CD1c-positive myeloid dendritic cell (primary cell): Measurements from ENCODE around the gene IL18R1.
"Not testable (repeated sequence)": the region's sequence is repeated elsewhere in the genome, so short reads cannot be mapped to it uniquely, and the experiment has no call there.

Source experiments
- DNase-seq: peaks from one replicate; pipeline ENCODE4 v3.0.0-alpha.2; 2016; ENCODE audit errors: extremely low spot score

Gene IL18R1

GRCh38 chr2:102355526-102356380, at the start of gene IL18R1:
IL18R1 (plus strand) TSS chr2:102355796; CDS start chr2:102362661, 6,865 bp downstream.
- peak; percentile 79 for DNase-seq

- DNase-seq = no peak
These were observed 49.5 kb upstream of the IL18R1 start for GRCh38 chr2:102306125-102306524.

GRCh38 chr2:102310964-102311640, 44.5 kb upstream of the IL18R1 start, which contains the start of gene IL1RL1:
IL1RL1 (plus strand) TSS chr2:102311563; CDS start chr2:102338265, 26,702 bp downstream.
- DNase-seq = peak; percentile 66

- no peak for DNase-seq
These were observed 42.6 kb upstream of the IL18R1 start for GRCh38 chr2:102313025-102313424.

GRCh38 chr2:102313471-102313870, 42.1 kb upstream of the IL18R1 start:
- DNase-seq = no peak

- no peak for DNase-seq
These were observed 41.6 kb upstream of the IL18R1 start for GRCh38 chr2:102313950-102314349.

- DNase-seq = no peak
These were observed 39.7 kb upstream of the IL18R1 start for GRCh38 chr2:102315921-102316320.

- no peak for DNase-seq
These were observed 37.9 kb upstream of the IL18R1 start for GRCh38 chr2:102317715-102318114.

GRCh38 chr2:102318437-102318836, 37.2 kb upstream of the IL18R1 start:
- no peak for DNase-seq

- no peak for DNase-seq
These were observed 33.5 kb upstream of the IL18R1 start for GRCh38 chr2:102321941-102322719.

- not testable (repeated sequence) for DNase-seq
These were observed 30.7 kb upstream of the IL18R1 start for GRCh38 chr2:102324914-102325313.

GRCh38 chr2:102331311-102331980, 24.1 kb upstream of the IL18R1 start:
- no peak for DNase-seq

- no peak for DNase-seq
These were observed 21.1 kb upstream of the IL18R1 start for GRCh38 chr2:102334486-102334885.

GRCh38 chr2:102335871-102336366, 19.7 kb upstream of the IL18R1 start:
- DNase-seq = no peak

GRCh38 chr2:102336502-102336945, 19.1 kb upstream of the IL18R1 start:
- DNase-seq = no peak

- DNase-seq = no peak
These were observed 18.6 kb upstream of the IL18R1 start for GRCh38 chr2:102337012-102337411.

GRCh38 chr2:102337481-102338386, 17.9 kb upstream of the IL18R1 start:
- no peak for DNase-seq

GRCh38 chr2:102340778-102341177, 14.8 kb upstream of the IL18R1 start:
- no peak for DNase-seq

- DNase-seq = no peak
These were observed 12.7 kb upstream of the IL18R1 start for GRCh38 chr2:102342888-102343287.

GRCh38 chr2:102344397-102344796, 11.2 kb upstream of the IL18R1 start:
- DNase-seq = no peak
